Measurements from ENCODE around the gene NUBPL. TPM values are rescaled to one million over a fixed set of nuclear protein-coding genes. Genes with fewer than 3 reads are reported as not detected.

NUBPL gene
- 15.3 and 17.5 TPM in 2 replicates for total RNA-seq

DNA sequence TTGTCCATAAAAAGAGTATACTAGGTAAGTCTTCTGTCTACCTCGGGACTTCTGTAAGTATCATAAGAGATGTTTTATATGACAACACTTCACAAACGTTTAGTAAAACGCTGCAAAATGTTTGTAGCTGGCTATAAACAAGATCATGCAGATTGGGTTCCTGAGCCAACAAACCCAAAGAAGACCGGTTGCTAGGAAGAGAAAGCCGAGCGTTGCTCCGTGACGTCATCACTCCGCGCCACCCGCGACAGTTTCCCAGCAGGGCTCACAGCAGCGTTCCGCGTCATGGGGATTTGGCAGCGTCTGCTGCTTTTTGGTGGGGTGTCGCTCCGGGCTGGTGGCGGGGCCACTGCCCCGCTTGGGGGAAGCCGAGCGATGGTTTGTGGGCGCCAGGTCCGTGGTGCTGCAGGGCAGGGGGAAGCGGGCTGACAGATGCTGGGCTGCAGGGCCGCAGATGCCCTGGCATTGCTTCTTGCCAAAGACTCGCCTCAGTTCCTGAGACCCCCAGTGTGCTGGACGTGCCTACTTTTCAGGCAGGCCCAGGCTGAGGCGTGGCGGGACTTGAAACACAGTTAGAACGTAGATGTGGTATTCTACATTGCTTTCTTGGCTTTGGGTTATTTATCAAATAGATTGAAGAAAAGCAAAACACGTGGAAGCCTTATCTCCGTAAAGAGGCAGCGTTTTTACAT is at the start of gene NUBPL:
Gene NUBPL (plus strand): TSS at position 250 of the 692 bp plus-strand sequence. CDS start 36 bp downstream, at position 286.

Small RNAs within 50 kb of the gene (small RNA-seq; reads per million reads assigned to genes)
- gene RNU6-455P (not detected), gene RNU6-602P (not detected)

Other genes with a start within 250 kb of the NUBPL start
- gene HEATR5A, start 140.9 kb upstream of the NUBPL start, total RNA-seq, result 103 and 131 TPM in 2 replicates
- 57.2 and 66.0 TPM in 2 replicates for gene DTD2, start 103.9 kb upstream of the NUBPL start, total RNA-seq
- not detected in 2 replicates for gene GPR33, start 73.4 kb upstream of the NUBPL start, total RNA-seq

Data from articular chondrocyte of knee joint (primary cell).